Vagina (tissue), 2 donors: ENCODE results near the gene C19orf38.

ENCODE experiments used
- CTCF ChIP-seq, 3 experiments: fragments of 450-650 bp in 2 of 3; fragments of 200-600 bp in 1 of 3; sonication (generic) in 1 of 3; IDR thresholded peaks; one replicate each; pipeline ENCODE4 v1.5.1; 2017 to 2019; ENCODE audit warnings: antibody characterized with exemption in 3 of 3, mild to moderate bottlenecking in 2 of 3, moderate library complexity in 2 of 3
- POLR2A ChIP-seq, 2 donors: fragments of 450-650 bp; IDR thresholded peaks; one replicate each; pipeline ENCODE4 v1.6.1; 2017; ENCODE audit warnings: antibody characterized with exemption in 2 of 2, mild to moderate bottlenecking in 2 of 2, moderate library complexity in 2 of 2

- no peak for TF ChIP-seq CTCF (IDR thresholded peaks at IDR 0.05)
- no peak for TF ChIP-seq POLR2A (IDR thresholded peaks at IDR 0.05)
These were observed 48.8 kb downstream of the C19orf38 start for GRCh38 chr19:10896851-10897526.
